ENCODE data around the gene MAN1A2.

The MAN1A2 gene

DNA sequence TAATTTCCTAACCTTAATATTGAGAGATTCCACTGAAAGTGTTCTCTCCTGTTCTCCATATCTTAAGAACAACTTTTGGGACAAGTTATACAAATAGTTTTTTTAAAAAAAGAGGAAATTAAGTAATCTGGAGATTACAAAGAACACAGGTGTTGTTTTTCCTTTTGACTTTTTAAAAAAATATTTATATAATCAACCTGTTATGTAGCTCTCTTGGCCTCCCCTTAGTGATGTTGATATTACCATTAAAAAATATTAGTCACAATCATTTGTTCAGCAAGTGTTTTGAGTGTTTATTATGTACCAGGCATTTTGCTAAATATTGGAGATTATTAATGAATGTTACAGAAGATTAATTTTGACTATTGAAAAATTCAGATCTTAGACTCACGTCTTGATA lies 8.1 kb downstream of the MAN1A2 start:
- Histone ChIP-seq H3K4me3 (ENCODE audit: low read length) (no peak overlapping the region), H3K4me1 (ENCODE audit: insufficient read depth, low read length) (peaks cover 16% of the 10 kb centered on the region)
- WGBS, result no CpG with 5 or more reads among the region's 1 CpG

DNA sequence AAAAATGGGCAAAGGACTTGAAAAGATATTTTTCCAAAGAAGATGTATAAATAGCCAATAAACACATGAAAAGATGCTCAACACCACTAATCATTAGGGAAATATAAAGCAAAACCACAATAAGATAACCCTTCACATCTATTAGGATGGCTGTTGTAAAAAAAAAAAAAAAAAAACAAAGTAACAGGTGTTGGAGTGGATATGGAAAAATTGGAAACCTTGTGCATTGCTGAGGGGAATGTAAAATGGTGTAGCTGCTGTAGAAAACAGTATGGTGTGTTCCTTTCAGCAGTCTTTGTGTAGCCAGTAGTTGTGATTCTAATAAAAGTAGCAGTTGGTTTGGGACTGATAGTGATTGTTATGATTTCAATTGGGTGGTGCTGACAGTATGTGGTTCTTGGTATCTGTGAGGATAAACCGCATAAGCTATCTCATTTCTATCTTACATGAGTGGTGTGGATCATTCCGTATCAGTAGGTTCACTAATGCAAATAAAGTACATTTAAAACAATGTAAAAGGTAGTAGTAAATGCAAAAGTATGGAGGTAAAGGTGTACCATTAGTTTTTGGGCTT lies 19.9 kb downstream of the MAN1A2 start:
- Histone ChIP-seq H3K27me3 (ENCODE audit: insufficient read depth, low read length) (no peaks in the 10 kb centered on the region), H3K9me3 (ENCODE audit: insufficient read depth, low read depth, low read length) (peaks cover 4% of the 10 kb centered on the region; the same call in 1 of the 2 replicates), H3K4me1 (ENCODE audit: insufficient read depth, low read length) (0 out of 2 replicates have a peak, but pooled peaks cover 2% of the 10 kb centered on the region), H3K36me3 (ENCODE audit: insufficient read depth, low read length) (no peaks in the 10 kb centered on the region), H3K4me3 (ENCODE audit: low read length) (no peak overlapping the region), H3K27ac (ENCODE audit: low read depth, low read length) (no peak overlapping the region), H3K9ac (ENCODE audit: low read depth, low read length) (no peak overlapping the region)
- 80% methylated on average over 1 of the region's 2 CpGs for WGBS

More for the DNA sequence above, 8.1 kb downstream of the MAN1A2 start:
- Histone ChIP-seq H3K9me3 (ENCODE audit: insufficient read depth, low read depth, low read length) (no peaks in the 10 kb centered on the region), H3K27ac (ENCODE audit: low read depth, low read length) (no peak overlapping the region), H3K27me3 (ENCODE audit: insufficient read depth, low read length) (no peaks in the 10 kb centered on the region), H3K9ac (ENCODE audit: low read depth, low read length) (no peak overlapping the region), H3K36me3 (ENCODE audit: insufficient read depth, low read length) (no peaks in the 10 kb centered on the region)

DNA sequence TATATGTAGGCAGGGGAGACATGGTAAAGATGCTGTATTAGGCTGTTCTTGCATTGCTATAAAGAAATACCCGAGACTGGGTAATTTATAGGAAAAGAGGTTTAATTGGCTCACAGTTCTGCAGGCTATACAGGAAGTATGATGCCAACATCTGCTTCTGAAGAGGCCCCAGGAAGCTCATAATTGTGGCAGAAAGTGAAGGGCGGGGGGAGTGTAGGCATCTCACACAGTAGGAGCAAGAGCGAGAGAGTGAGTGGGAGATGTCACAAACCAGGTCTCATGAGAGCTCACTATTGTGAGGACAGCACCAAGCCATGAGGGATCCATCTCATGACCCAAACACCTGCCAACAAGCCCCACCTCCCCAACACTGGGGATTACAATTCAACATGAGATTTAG lies 21.1 kb downstream of the MAN1A2 start:
- WGBS, result 88% methylated on average over 3 of the region's 3 CpGs
- Histone ChIP-seq H3K9me3 (ENCODE audit: insufficient read depth, low read depth, low read length) (peaks cover 4% of the 10 kb centered on the region; the same call in 1 of the 2 replicates), H3K27me3 (ENCODE audit: insufficient read depth, low read length) (no peaks in the 10 kb centered on the region), H3K27ac (ENCODE audit: low read depth, low read length) (no peak overlapping the region), H3K9ac (ENCODE audit: low read depth, low read length) (no peak overlapping the region), H3K4me1 (ENCODE audit: insufficient read depth, low read length) (0 out of 2 replicates have a peak, but pooled peaks cover 2% of the 10 kb centered on the region), H3K4me3 (ENCODE audit: low read length) (no peak overlapping the region), H3K36me3 (ENCODE audit: insufficient read depth, low read length) (no peaks in the 10 kb centered on the region)

DNA sequence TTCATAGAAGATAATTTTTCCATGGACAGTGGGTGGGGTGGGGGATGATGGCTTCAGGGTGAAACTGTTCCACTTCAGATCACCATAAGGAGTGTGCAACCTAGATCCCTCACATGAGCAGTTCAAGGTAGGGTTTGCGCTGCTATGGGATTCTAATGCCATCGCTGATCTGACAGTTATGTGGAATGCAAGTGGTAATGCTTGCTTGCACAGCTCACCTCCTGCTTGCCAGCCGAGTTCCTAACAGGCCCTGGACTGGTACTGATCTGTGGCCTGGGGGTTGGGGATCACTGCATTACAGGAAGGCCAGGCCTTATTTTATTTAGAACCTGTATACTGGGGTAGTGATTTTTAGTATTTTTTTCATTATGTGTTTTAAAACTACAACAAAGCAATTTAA lies 22.0 kb downstream of the MAN1A2 start:
- H3K4me3 ChIP-seq (ENCODE audit: low read length), result no peak overlapping the region
- H3K27ac ChIP-seq (ENCODE audit: low read depth, low read length), result no peak overlapping the region
- 86% methylated on average over 3 of the region's 3 CpGs for WGBS
- no peaks in the 10 kb centered on the region for H3K36me3 ChIP-seq (ENCODE audit: insufficient read depth, low read length)
- no peaks in the 10 kb centered on the region for H3K9me3 ChIP-seq (ENCODE audit: insufficient read depth, low read depth, low read length)
- H3K4me1 ChIP-seq (ENCODE audit: insufficient read depth, low read length), result 0 out of 2 replicates have a peak, but pooled peaks cover 2% of the 10 kb centered on the region
- H3K9ac ChIP-seq (ENCODE audit: low read depth, low read length), result no peak overlapping the region
- no peaks in the 10 kb centered on the region for H3K27me3 ChIP-seq (ENCODE audit: insufficient read depth, low read length)

DNA sequence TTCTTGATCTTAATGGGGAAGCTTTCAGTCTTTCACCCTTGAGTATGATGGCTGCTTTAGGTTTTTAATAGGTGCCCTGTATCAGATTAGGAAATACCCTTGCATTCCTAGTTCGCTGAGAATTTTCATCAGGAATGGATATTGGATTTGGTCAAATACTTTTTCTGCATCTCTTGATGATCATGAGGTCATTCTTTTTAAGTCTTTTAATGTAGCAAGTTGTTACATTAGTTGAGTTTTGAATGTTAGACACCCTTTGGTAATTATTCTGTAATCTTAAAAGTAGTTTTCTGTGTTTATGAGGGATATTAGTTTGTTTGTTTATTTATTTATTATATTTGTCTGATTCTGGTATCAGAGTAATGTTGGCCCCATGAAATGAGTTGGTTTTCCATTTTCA lies 22.5 kb downstream of the MAN1A2 start:
- Histone ChIP-seq H3K9me3 (ENCODE audit: insufficient read depth, low read depth, low read length) (no peaks in the 10 kb centered on the region), H3K27ac (ENCODE audit: low read depth, low read length) (no peak overlapping the region), H3K4me3 (ENCODE audit: low read length) (no peak overlapping the region), H3K4me1 (ENCODE audit: insufficient read depth, low read length) (0 out of 2 replicates have a peak, but pooled peaks cover 2% of the 10 kb centered on the region), H3K9ac (ENCODE audit: low read depth, low read length) (no peak overlapping the region), H3K27me3 (ENCODE audit: insufficient read depth, low read length) (no peaks in the 10 kb centered on the region), H3K36me3 (ENCODE audit: insufficient read depth, low read length) (no peaks in the 10 kb centered on the region)
- 91% methylated on average over 1 of the region's 1 CpG for WGBS

DNA sequence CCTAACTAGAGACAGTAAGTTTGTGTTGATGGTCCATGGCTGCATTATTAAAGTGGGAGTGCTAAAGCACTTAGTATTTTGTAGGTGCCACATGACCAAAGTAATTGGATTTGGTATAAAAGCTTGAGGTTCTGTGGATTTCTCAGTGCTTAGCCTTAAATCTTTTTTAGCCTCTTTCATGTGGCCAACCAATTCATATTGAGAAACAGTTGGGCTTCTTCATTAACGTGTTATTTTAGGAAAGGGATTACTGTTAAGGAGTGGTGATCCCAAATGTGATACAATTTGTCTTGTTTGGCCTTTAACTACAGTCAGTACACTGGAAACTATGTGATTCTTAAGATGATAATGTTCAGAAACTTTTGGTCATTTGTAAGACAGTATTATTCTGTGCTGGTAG lies 25.5 kb downstream of the MAN1A2 start:
- 63% methylated on average over 1 of the region's 1 CpG for WGBS
- Histone ChIP-seq H3K27me3 (ENCODE audit: insufficient read depth, low read length) (no peaks in the 10 kb centered on the region), H3K4me1 (ENCODE audit: insufficient read depth, low read length) (no peaks in the 10 kb centered on the region)

DNA sequence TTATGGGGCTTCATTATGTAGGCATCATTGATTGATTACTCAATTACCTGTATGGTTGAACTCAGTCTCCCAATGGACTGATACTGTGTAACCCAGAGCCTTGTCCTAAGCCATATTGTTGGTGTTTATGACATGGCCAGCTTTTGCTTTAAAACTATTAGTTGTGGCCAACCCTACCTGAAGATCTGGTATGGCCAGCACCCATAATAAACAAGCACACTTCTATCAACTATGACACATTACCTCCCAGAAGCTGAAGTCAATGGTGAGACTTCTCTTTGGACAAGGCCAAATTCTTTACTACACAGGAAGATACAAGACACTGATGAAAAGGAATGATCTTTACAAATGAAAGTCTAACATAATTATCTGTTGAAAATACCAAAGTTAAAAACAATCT lies 28.8 kb downstream of the MAN1A2 start:
- H3K27ac ChIP-seq (ENCODE audit: low read depth, low read length), result no peak overlapping the region
- H3K9ac ChIP-seq (ENCODE audit: low read depth, low read length), result no peak overlapping the region
- no peak overlapping the region for H3K4me3 ChIP-seq (ENCODE audit: low read length)
- H3K36me3 ChIP-seq (ENCODE audit: insufficient read depth, low read length), result no peaks in the 10 kb centered on the region
- H3K9me3 ChIP-seq (ENCODE audit: insufficient read depth, low read depth, low read length), result no peaks in the 10 kb centered on the region
- no peaks in the 10 kb centered on the region for H3K27me3 ChIP-seq (ENCODE audit: insufficient read depth, low read length)
- no peaks in the 10 kb centered on the region for H3K4me1 ChIP-seq (ENCODE audit: insufficient read depth, low read length)

More for the DNA sequence above, 25.5 kb downstream of the MAN1A2 start:
- Histone ChIP-seq H3K4me3 (ENCODE audit: low read length) (no peak overlapping the region), H3K27ac (ENCODE audit: low read depth, low read length) (no peak overlapping the region), H3K36me3 (ENCODE audit: insufficient read depth, low read length) (no peaks in the 10 kb centered on the region), H3K9me3 (ENCODE audit: insufficient read depth, low read depth, low read length) (no peaks in the 10 kb centered on the region), H3K9ac (ENCODE audit: low read depth, low read length) (no peak overlapping the region)

DNA sequence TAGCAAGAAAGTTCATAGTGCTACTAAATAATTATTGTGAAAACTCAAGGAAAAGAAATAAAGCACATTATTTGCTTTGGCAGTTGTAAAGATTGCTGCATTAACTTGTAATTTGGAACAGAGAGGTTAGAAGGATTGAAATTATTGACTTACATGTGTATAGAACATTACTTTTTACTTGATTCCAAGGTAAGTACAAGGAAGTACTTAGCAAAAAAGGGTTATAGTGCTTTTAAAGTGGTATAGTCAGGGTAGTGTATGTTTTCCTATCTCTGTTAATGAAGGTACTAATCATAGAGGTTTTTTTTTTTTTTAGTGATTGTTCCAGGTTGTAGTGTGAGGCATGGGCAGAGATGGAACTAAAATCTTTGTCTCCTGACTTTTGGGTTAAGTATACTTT lies 29.4 kb downstream of the MAN1A2 start:
- no peak overlapping the region for H3K4me3 ChIP-seq (ENCODE audit: low read length)
- no peaks in the 10 kb centered on the region for H3K9me3 ChIP-seq (ENCODE audit: insufficient read depth, low read depth, low read length)
- H3K9ac ChIP-seq (ENCODE audit: low read depth, low read length), result no peak overlapping the region
- no peaks in the 10 kb centered on the region for H3K27me3 ChIP-seq (ENCODE audit: insufficient read depth, low read length)
- H3K27ac ChIP-seq (ENCODE audit: low read depth, low read length), result no peak overlapping the region
- no peaks in the 10 kb centered on the region for H3K4me1 ChIP-seq (ENCODE audit: insufficient read depth, low read length)
- H3K36me3 ChIP-seq (ENCODE audit: insufficient read depth, low read length), result no peaks in the 10 kb centered on the region

DNA sequence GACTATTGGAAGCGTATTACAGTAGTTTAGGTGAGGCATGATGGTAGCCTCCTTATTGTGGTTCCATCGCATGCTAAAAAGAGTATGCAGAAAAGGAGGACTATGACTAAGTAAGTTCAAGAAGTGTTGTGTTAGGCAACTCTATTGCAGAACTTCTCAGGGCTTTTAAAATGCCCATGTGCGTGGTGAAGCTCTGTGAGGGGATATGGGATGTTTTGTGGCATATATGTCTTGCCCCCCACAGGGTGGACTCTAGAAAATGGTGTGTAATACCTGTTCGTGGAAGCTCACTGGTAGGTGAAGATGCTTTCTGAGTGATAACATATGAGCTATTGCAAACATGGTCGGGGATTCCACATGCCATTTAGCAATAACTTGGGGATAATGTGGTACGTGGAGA lies 31.7 kb downstream of the MAN1A2 start:
- H3K4me3 ChIP-seq (ENCODE audit: low read length), result no peak overlapping the region
- H3K27me3 ChIP-seq (ENCODE audit: insufficient read depth, low read length), result no peaks in the 10 kb centered on the region
- no peaks in the 10 kb centered on the region for H3K4me1 ChIP-seq (ENCODE audit: insufficient read depth, low read length)
- peaks cover 20% of the 10 kb centered on the region; the same call in 1 of the 2 replicates for H3K36me3 ChIP-seq (ENCODE audit: insufficient read depth, low read length)
- 85% methylated on average over 6 of the region's 6 CpGs for WGBS
- H3K27ac ChIP-seq (ENCODE audit: low read depth, low read length), result no peak overlapping the region
- no peak overlapping the region for H3K9ac ChIP-seq (ENCODE audit: low read depth, low read length)
- H3K9me3 ChIP-seq (ENCODE audit: insufficient read depth, low read depth, low read length), result peaks cover 20% of the 10 kb centered on the region; the same call in 1 of the 2 replicates

DNA sequence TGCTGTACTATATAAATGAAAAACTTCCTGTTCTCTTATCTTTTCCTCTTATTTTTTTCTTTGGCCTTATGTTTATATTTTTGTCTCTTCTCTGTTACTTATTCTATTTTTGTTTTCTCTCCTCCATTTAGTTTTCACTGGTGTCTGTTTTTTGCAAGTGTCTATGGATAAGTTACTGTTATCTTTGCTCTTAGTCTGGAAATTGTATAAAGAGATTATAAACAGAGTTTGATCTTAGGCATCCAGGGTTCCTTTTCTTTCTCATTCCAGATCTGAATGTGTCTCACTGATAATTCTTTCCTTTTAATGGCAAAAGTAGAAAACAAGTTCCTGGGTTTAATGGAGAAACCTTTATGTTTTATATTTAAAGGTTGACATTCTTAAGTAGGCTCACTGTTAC lies 34.5 kb downstream of the MAN1A2 start:
- Histone ChIP-seq H3K27ac (ENCODE audit: low read depth, low read length) (no peak overlapping the region), H3K9me3 (ENCODE audit: insufficient read depth, low read depth, low read length) (peaks cover 22% of the 10 kb centered on the region; the same call in 1 of the 2 replicates), H3K4me1 (ENCODE audit: insufficient read depth, low read length) (no peaks in the 10 kb centered on the region), H3K9ac (ENCODE audit: low read depth, low read length) (no peak overlapping the region), H3K4me3 (ENCODE audit: low read length) (no peak overlapping the region), H3K36me3 (ENCODE audit: insufficient read depth, low read length) (peaks cover 31% of the 10 kb centered on the region; the same call in 1 of the 2 replicates), H3K27me3 (ENCODE audit: insufficient read depth, low read length) (no peaks in the 10 kb centered on the region)

DNA sequence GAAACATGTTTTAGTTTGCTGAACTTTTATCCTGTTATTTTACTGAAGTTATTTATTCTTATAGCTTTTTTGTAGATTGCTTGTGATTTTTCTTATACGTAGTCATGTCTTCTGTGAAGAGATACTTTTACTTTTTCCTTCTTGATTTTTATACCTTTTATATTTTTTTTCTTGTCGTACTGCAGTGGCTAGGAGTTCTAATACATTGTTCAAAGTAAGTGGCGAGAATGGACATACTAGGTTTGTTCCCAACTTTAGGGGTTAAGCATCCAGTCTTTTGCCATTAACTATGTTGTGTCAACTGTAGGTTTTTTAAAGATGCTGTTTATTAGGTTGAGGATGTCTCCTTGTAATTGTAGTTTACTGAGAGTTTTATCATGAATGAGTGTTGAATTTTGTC lies 36.3 kb downstream of the MAN1A2 start:
- 98% methylated on average over 2 of the region's 3 CpGs for WGBS
- no peak overlapping the region for H3K27ac ChIP-seq (ENCODE audit: low read depth, low read length)
- H3K9me3 ChIP-seq (ENCODE audit: insufficient read depth, low read depth, low read length), result peaks cover 22% of the 10 kb centered on the region; the same call in 1 of the 2 replicates
- H3K36me3 ChIP-seq (ENCODE audit: insufficient read depth, low read length), result peaks cover 31% of the 10 kb centered on the region; the same call in 1 of the 2 replicates
- H3K27me3 ChIP-seq (ENCODE audit: insufficient read depth, low read length), result no peaks in the 10 kb centered on the region
- H3K4me3 ChIP-seq (ENCODE audit: low read length), result no peak overlapping the region
- H3K9ac ChIP-seq (ENCODE audit: low read depth, low read length), result no peak overlapping the region
- H3K4me1 ChIP-seq (ENCODE audit: insufficient read depth, low read length), result no peaks in the 10 kb centered on the region; the same call in 1 of the 2 replicates

DNA sequence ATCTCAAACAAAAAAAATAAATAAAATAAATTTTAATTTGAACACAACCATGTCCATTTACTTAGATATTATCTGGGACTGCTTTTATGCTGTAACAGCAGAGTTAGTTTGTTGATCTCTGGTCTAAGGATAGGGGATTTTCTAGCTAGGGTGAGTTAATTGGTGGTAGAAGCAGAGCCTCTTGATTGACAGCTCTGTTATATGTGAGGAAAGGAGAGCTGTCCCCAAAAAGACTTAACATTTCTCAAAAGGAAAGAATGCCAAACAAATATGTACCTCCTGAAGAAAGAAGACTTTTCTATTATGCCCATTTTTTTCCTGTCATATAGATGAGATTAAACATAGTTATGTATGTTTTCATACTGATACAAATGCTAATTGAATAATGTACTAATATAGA lies 37.8 kb downstream of the MAN1A2 start:
- Histone ChIP-seq H3K4me3 (ENCODE audit: low read length) (no peak overlapping the region), H3K36me3 (ENCODE audit: insufficient read depth, low read length) (peaks cover 31% of the 10 kb centered on the region; the same call in 1 of the 2 replicates), H3K4me1 (ENCODE audit: insufficient read depth, low read length) (no peaks in the 10 kb centered on the region; the same call in 1 of the 2 replicates), H3K9ac (ENCODE audit: low read depth, low read length) (no peak overlapping the region), H3K27ac (ENCODE audit: low read depth, low read length) (no peak overlapping the region), H3K27me3 (ENCODE audit: insufficient read depth, low read length) (no peaks in the 10 kb centered on the region), H3K9me3 (ENCODE audit: insufficient read depth, low read depth, low read length) (peaks cover 22% of the 10 kb centered on the region; the same call in 1 of the 2 replicates)
